Ectodermal cell (in vitro differentiated cells): ENCODE results near the gene NAA20.

Experiments used
- H3K27ac ChIP-seq: 2 replicates; pipeline ENCODE4 v1.7.0; 2013; ENCODE audit warnings: mild to moderate bottlenecking, low read depth, low read length; ENCODE audit not compliant: insufficient read depth, poor library complexity, severe bottlenecking
- H3K27me3 ChIP-seq: 2 replicates; pipeline ENCODE4 v1.7.0; 2013; ENCODE audit warnings: mild to moderate bottlenecking, low read length; ENCODE audit not compliant: insufficient read depth, control insufficient read depth, poor library complexity, severe bottlenecking
- H3K36me3 ChIP-seq: one replicate; pipeline ENCODE4 v1.7.0; 2013; ENCODE audit warnings: low read length; ENCODE audit not compliant: control insufficient read depth, insufficient read depth
- H3K4me1 ChIP-seq: one replicate; pipeline ENCODE4 v1.7.0; 2013; ENCODE audit warnings: low read length; ENCODE audit not compliant: control insufficient read depth, insufficient read depth
- H3K4me3 ChIP-seq: 2 replicates; pipeline ENCODE4 v1.7.0; 2013; ENCODE audit warnings: low read depth, low read length, control low read depth; ENCODE audit not compliant: insufficient read depth
- H3K9me3 ChIP-seq: 2 replicates; pipeline ENCODE4 v1.7.0; 2013; ENCODE audit warnings: mild to moderate bottlenecking, low read length, moderate library complexity; ENCODE audit not compliant: control insufficient read depth
- WGBS, 2 experiments: methylation state at CpG; one replicate each; pipeline ENCODE4 v1.1.7; 2013; ENCODE audit warnings: missing lambda C conversion rate in 2 of 2; 5-methylcytosine and 5-hydroxymethylcytosine counted together

The NAA20 gene

GRCh38 chr20:20018366-20018765 is 1.2 kb downstream of the NAA20 start:
- Histone ChIP-seq H3K27me3 (no peaks in the 10 kb centered on the region), H3K4me1 (peaks cover 5% of the 10 kb centered on the region), H3K9me3 (no peaks in the 10 kb centered on the region), H3K36me3 (no peaks in the 10 kb centered on the region), H3K27ac (no peak overlapping the region), H3K4me3 (no peak overlapping the region)
- 95% methylated on average over 8 of the region's 8 CpGs for WGBS, 2 experiments

- H3K36me3 ChIP-seq, result no peaks in the 10 kb centered on the region
- peaks cover 5% of the 10 kb centered on the region for H3K4me1 ChIP-seq
- H3K9me3 ChIP-seq, result no peaks in the 10 kb centered on the region
- H3K27me3 ChIP-seq, result no peaks in the 10 kb centered on the region
- no peak overlapping the region for H3K27ac ChIP-seq
- 93 to 97% methylated on average over 2 of the region's 2 CpGs for WGBS, 2 experiments
- no peak overlapping the region for H3K4me3 ChIP-seq
Observed at GRCh38 chr20:20019123-20019522, 2.0 kb downstream of the NAA20 start.

GRCh38 chr20:20020908-20021307 is 3.7 kb downstream of the NAA20 start:
- H3K36me3 ChIP-seq, result no peaks in the 10 kb centered on the region
- H3K9me3 ChIP-seq, result no peaks in the 10 kb centered on the region
- H3K27ac ChIP-seq, result no peak overlapping the region
- no peaks in the 10 kb centered on the region for H3K27me3 ChIP-seq
- WGBS, 2 experiments, result 94 to 97% methylated on average over 11 of the region's 11 CpGs
- peaks cover 5% of the 10 kb centered on the region for H3K4me1 ChIP-seq
- no peak overlapping the region for H3K4me3 ChIP-seq

- H3K4me1 ChIP-seq, result peaks cover 5% of the 10 kb centered on the region
- no peak overlapping the region for H3K4me3 ChIP-seq
- WGBS, 2 experiments, result 79 to 87% methylated on average over 4 to 7 of the region's 7 CpGs
- no peak overlapping the region for H3K27ac ChIP-seq
- no peaks in the 10 kb centered on the region for H3K27me3 ChIP-seq
- H3K9me3 ChIP-seq, result no peaks in the 10 kb centered on the region
- H3K36me3 ChIP-seq, result no peaks in the 10 kb centered on the region
Observed at GRCh38 chr20:20021835-20022234, 4.7 kb downstream of the NAA20 start.

GRCh38 chr20:20022498-20022897 is 5.3 kb downstream of the NAA20 start:
- no peaks in the 10 kb centered on the region for H3K9me3 ChIP-seq
- H3K4me3 ChIP-seq, result no peak overlapping the region
- no peak overlapping the region for H3K27ac ChIP-seq
- no peaks in the 10 kb centered on the region for H3K27me3 ChIP-seq
- no peaks in the 10 kb centered on the region for H3K36me3 ChIP-seq
- H3K4me1 ChIP-seq, result peaks cover 5% of the 10 kb centered on the region

- H3K27me3 ChIP-seq, result no peaks in the 10 kb centered on the region
- H3K4me3 ChIP-seq, result no peak overlapping the region
- WGBS, 2 experiments, result 92 to 94% methylated on average over 2 to 3 of the region's 3 CpGs
- no peaks in the 10 kb centered on the region for H3K9me3 ChIP-seq
- no peaks in the 10 kb centered on the region for H3K36me3 ChIP-seq
- no peak overlapping the region for H3K27ac ChIP-seq
- H3K4me1 ChIP-seq, result peaks cover 1% of the 10 kb centered on the region
Observed at GRCh38 chr20:20023395-20023794, 6.2 kb downstream of the NAA20 start.

- Histone ChIP-seq H3K27me3 (no peaks in the 10 kb centered on the region), H3K4me1 (no peaks in the 10 kb centered on the region), H3K4me3 (no peak overlapping the region), H3K36me3 (peaks cover 3% of the 10 kb centered on the region), H3K27ac (no peak overlapping the region), H3K9me3 (no peaks in the 10 kb centered on the region)
Observed at GRCh38 chr20:20024942-20025341, 7.8 kb downstream of the NAA20 start.

GRCh38 chr20:20027284-20027683 is 10.1 kb downstream of the NAA20 start:
- H3K27ac ChIP-seq, result no peak overlapping the region
- no peaks in the 10 kb centered on the region for H3K9me3 ChIP-seq
- peaks cover 13% of the 10 kb centered on the region for H3K36me3 ChIP-seq
- H3K4me3 ChIP-seq, result no peak overlapping the region
- WGBS, 2 experiments, result 90 to 100% methylated on average over 2 of the region's 2 CpGs
- H3K4me1 ChIP-seq, result no peaks in the 10 kb centered on the region
- H3K27me3 ChIP-seq, result no peaks in the 10 kb centered on the region

GRCh38 chr20:20031790-20032189 is 14.6 kb downstream of the NAA20 start:
- Histone ChIP-seq H3K4me1 (no peaks in the 10 kb centered on the region), H3K36me3 (peaks cover 43% of the 10 kb centered on the region), H3K27me3 (no peaks in the 10 kb centered on the region), H3K9me3 (no peaks in the 10 kb centered on the region), H3K27ac (no peak overlapping the region), H3K4me3 (no peak overlapping the region)
- 92 to 97% methylated on average over 5 of the region's 5 CpGs for WGBS, 2 experiments

GRCh38 chr20:20034486-20034885 is 17.3 kb downstream of the NAA20 start:
- Histone ChIP-seq H3K36me3 (peaks cover 58% of the 10 kb centered on the region), H3K9me3 (no peaks in the 10 kb centered on the region), H3K4me1 (no peaks in the 10 kb centered on the region), H3K4me3 (no peak overlapping the region), H3K27me3 (no peaks in the 10 kb centered on the region), H3K27ac (no peak overlapping the region)
- WGBS, 2 experiments, result 97 to 99% methylated on average over 3 of the region's 4 CpGs

- H3K27me3 ChIP-seq, result no peaks in the 10 kb centered on the region
- H3K27ac ChIP-seq, result no peak overlapping the region
- H3K4me1 ChIP-seq, result no peaks in the 10 kb centered on the region
- 93 to 97% methylated on average over 3 of the region's 3 CpGs for WGBS, 2 experiments
- H3K4me3 ChIP-seq, result no peak overlapping the region
- H3K36me3 ChIP-seq, result peaks cover 70% of the 10 kb centered on the region
- H3K9me3 ChIP-seq, result no peaks in the 10 kb centered on the region
Observed at GRCh38 chr20:20036756-20037155, 19.6 kb downstream of the NAA20 start.
